GM10266 (cell line): ENCODE results near the gene KIF6.

Experiments
- DNase-seq: peaks from one replicate; pipeline ENCODE4 v3.0.0; 2012; ENCODE audit errors: extremely low spot score
- CTCF ChIP-seq: IDR thresholded peaks from 2 replicates; pipeline ENCODE4 v1.5.1; 2012; ENCODE audit warnings: mild to moderate bottlenecking, low read depth; ENCODE audit not compliant: control insufficient read depth, insufficient read depth; ENCODE audit errors: missing control alignments

The KIF6 gene

GRCh38 chr6:39453241-39453640 is 272.0 kb downstream of the KIF6 start:
- no peak for TF ChIP-seq CTCF
- no peak for DNase-seq

GRCh38 chr6:39452306-39453145 is 272.7 kb downstream of the KIF6 start:
- no peak for DNase-seq
- TF ChIP-seq CTCF: no peak

GRCh38 chr6:39451831-39452230 is 273.4 kb downstream of the KIF6 start:
- TF ChIP-seq CTCF: peak; percentile 50
- DNase-seq: peak; percentile 37

- no peak for DNase-seq
- no peak for TF ChIP-seq CTCF
These were observed 276.2 kb downstream of the KIF6 start for GRCh38 chr6:39449022-39449421.

GRCh38 chr6:39446909-39447308 is 278.3 kb downstream of the KIF6 start:
- no peak for TF ChIP-seq CTCF
- DNase-seq: no peak

- no peak for DNase-seq
- no peak for TF ChIP-seq CTCF
These were observed 279.5 kb downstream of the KIF6 start for GRCh38 chr6:39445667-39446066.

- TF ChIP-seq CTCF: no peak
- DNase-seq: no peak
These were observed 280.7 kb downstream of the KIF6 start for GRCh38 chr6:39444479-39445019.
